ENCODE results near the gene LRRC72.
A peak's percentile ranks its signal among the peaks of the same experiment; 100 is the strongest.
"Not testable (repeated sequence)": the region's sequence is repeated elsewhere in the genome, so short reads cannot be mapped to it uniquely, and the experiment has no call there.

Gene LRRC72

DNA sequence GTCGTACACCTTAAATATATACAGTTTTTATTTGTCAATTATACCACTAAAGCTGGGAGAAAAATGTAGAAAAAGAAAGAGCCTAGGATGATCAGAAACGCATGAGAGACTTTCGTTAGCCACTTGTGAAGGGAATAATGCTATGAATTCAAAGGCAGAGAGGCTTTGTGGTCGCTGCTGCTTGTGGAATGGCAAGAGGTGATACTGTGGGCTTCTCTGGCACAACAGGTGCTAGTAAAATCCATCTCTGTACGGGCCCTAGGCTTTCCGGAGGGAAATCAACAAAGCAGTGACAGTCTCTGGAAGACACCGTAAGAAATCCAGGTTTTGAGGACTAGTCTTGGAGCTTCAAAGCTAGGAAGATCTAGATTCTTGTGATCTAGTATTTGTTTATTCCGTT is 52.6 kb downstream of the LRRC72 start:
- Mint-ChIP-seq H3K27me3 (no peaks in the 10 kb centered on the region), H3K4me3 (no peak overlapping the region), H3K36me3 (no peaks in the 10 kb centered on the region)

DNA sequence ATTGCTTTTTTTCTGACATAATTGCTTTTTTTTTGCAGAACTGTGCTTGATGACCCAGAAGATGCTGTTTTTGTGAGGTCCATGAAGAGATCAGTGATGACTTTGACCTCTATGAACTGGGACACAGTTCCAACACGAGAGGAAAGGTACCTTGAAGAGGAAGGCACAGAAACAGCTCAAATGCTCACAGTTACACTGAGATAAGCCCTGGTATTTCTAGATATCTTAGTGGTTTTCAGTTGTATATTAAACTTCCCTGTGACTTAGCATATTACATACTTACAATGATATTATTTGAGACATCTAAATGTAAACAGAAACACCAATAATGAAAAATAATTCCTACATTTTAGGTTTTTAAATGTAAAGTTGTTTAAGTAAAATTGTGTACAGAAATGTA is 54.7 kb downstream of the LRRC72 start:
- peaks cover 0 to 6% of the 10 kb centered on the region in 2 donors for H3K4me1 Mint-ChIP-seq
- no peaks in the 10 kb centered on the region for H3K9me3 Mint-ChIP-seq
- no peaks in the 10 kb centered on the region for H3K36me3 Mint-ChIP-seq
- no peak for DNase-seq
- no peak overlapping the region for H3K4me3 Mint-ChIP-seq
- H3K27me3 Mint-ChIP-seq = peaks cover 3 to 7% of the 10 kb centered on the region in 2 donors
- no peak overlapping the region for H3K27ac Mint-ChIP-seq
- ATAC-seq (replicated peaks) = no peak

More for the DNA sequence above, 52.6 kb downstream of the LRRC72 start:
- DNase-seq (no peak), ATAC-seq (replicated peaks) (no peak)
- Mint-ChIP-seq H3K9me3 (no peaks in the 10 kb centered on the region), H3K4me1 (peaks cover 0 to 6% of the 10 kb centered on the region in 2 donors), H3K27ac (no peak overlapping the region)

DNA sequence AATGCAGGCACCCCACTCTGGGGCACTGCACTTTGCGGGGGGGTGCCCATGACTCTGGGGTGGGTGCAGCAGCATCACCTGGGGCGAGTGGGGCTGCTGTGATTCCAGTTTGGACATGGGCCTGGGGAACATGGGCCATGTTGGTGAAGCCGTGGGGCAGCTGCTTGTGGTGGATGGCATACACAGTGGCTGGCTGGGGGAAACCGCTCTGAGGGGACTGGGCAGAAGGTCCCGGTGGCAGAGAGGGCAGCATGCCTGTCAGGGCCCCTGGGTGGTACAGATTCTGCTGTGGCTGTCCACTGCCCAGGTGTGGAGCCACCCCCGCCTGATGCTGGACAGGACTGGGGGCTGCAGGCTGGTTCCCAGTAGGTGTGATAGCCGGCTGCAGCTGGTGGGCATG is 57.2 kb downstream of the LRRC72 start:
- H3K4me1 Mint-ChIP-seq = peaks cover 0 to 6% of the 10 kb centered on the region in 2 donors
- peaks cover 3 to 7% of the 10 kb centered on the region in 2 donors for H3K27me3 Mint-ChIP-seq
- no peak overlapping the region for H3K27ac Mint-ChIP-seq
- ATAC-seq (replicated peaks) (no peak), DNase-seq (no peak)
- no peaks in the 10 kb centered on the region for H3K36me3 Mint-ChIP-seq
- H3K9me3 Mint-ChIP-seq = no peaks in the 10 kb centered on the region
- H3K4me3 Mint-ChIP-seq = no peak overlapping the region

DNA sequence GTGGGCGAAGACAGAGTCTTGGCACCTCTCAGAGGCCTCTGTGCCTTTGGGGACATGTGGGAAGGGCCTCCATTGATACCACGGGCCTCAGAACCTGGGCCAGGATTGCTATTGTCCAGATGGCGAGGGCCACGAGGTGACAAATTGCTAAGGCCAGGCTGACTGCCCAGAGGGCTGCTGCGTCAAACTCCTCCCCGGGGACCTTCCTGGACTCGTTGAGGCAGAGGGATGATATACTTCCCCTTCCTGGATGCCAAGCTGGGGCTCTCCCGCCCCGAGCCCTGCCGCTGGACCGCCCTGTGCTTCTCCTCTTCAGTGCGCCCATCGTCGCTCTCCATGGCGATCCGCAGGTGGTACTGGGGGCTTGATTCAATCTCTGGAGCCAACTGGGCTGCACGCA is 58.9 kb downstream of the LRRC72 start:
- no peak for DNase-seq
- Mint-ChIP-seq H3K27me3 (peaks cover 3 to 7% of the 10 kb centered on the region in 2 donors), H3K4me1 (peaks cover 0 to 6% of the 10 kb centered on the region in 2 donors), H3K36me3 (no peaks in the 10 kb centered on the region), H3K9me3 (no peaks in the 10 kb centered on the region), H3K4me3 (no peak overlapping the region), H3K27ac (no peak overlapping the region)
- ATAC-seq (replicated peaks) = no peak

DNA sequence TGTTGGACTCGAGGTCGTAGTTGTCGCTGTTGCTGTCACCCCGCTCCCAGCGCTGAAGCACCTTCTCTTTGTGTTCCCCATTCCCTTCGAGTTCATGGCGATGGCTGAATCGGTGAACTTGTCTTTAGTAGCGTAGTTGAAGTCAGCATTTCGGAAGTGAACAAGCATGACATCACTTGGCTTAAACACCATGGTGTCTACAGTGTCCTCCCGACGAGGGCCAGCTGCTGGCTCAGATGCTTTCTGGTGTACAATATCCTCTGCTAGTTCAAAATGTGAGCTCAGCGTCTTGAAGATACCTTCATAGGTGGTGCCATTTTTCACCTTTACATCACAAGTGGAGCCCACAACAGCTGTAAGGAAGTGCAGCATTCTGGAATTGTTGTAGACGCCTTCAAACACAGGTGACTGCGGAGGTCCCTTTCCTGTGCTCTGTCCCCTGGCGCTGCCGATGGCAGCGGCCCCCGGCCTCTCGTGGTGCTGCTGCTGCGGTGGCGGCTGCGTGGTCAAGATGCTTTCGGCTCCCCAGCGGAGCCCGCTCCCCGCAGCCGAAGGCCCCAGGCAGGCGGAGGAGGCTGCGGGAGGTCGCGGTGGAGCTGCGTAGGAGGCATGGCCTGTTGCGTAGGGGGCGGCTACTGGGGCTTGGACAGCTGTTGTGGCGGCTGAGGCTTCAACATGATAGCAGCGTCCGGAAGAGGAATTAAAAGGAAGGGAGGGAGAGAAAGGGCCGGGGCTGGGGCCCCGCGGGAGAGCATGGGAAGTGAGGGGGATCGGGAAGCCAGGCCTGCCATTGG is 59.7 kb downstream of the LRRC72 start:
- H3K27ac Mint-ChIP-seq = no peak overlapping the region
- peaks cover 3 to 7% of the 10 kb centered on the region in 2 donors for H3K27me3 Mint-ChIP-seq
- H3K9me3 Mint-ChIP-seq = no peaks in the 10 kb centered on the region
- H3K36me3 Mint-ChIP-seq = no peaks in the 10 kb centered on the region
- peaks cover 0 to 6% of the 10 kb centered on the region in 2 donors for H3K4me1 Mint-ChIP-seq
- peak overlapping the region; percentile 25 to 65 for H3K4me3 Mint-ChIP-seq
- no peak for DNase-seq
- ATAC-seq (replicated peaks) = peak; percentile 47 to 50

DNA sequence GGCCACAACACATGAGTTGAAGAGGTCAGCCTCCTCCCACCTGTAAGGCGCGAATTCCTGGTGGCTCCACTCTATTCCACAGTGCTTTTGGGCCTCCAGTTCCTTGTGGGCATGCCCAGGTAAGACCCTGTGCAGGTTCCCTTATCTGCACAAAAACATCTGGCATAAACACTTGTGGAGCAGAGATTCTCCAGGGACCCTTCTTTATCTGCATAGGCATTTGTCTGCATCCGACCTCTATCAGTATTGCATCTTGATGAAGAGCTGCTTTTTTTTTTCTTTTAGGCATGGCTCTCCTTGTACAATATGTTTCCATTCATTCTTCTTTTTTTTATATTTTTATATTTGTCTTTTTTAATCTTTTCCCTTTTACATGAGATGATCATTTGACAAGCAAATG is 60.5 kb downstream of the LRRC72 start:
- Mint-ChIP-seq H3K4me1 (peaks cover 0 to 6% of the 10 kb centered on the region in 2 donors), H3K27me3 (peaks cover 3 to 7% of the 10 kb centered on the region in 2 donors), H3K27ac (no peak overlapping the region), H3K36me3 (no peaks in the 10 kb centered on the region), H3K4me3 (no peak overlapping the region), H3K9me3 (no peaks in the 10 kb centered on the region)
- DNase-seq (no peak), ATAC-seq (replicated peaks) (no peak)

DNA sequence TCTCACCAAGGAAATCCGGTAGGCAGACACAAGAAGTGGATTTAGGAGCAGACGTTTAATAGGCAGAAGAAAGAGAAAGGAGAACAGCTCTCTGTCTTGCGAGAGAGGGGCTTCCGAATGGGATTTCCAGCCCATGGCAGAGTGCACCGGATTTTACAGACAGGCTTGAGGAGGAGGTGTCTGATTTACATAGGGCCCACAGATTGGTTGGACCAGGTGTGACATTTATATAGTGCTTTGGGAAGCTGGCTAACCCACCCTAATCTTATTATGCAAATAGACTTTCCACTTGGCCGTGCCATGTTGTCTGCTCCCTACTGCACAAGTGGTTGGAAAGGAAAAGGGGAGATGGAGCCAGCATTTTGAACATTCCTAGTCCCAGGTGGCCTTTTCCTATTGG is 61.2 kb downstream of the LRRC72 start:
- Mint-ChIP-seq H3K9me3 (no peaks in the 10 kb centered on the region), H3K36me3 (no peaks in the 10 kb centered on the region), H3K27me3 (peaks cover 3 to 7% of the 10 kb centered on the region in 2 donors), H3K4me1 (peaks cover 0 to 6% of the 10 kb centered on the region in 2 donors), H3K4me3 (no peak overlapping the region), H3K27ac (no peak overlapping the region)
- ATAC-seq (replicated peaks) = no peak
- no peak for DNase-seq

DNA sequence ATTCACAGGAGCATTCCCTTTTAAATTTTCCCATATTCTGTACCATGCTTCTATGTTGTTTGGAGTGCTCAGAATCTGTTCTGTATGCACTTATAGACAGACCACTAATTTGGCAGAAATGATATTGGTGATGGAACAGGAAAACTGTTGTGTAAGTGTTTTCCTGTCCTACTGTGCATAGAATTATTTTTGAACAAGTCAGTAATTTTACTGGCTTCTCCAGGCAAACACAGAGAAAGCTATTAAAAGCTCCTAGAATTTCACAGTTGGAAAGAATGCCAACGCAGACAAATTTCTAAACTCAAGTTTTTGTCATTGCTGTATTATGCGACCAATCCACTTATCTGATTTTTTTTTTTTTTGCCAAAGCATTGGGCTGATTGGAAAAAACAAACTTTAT is 63.3 kb downstream of the LRRC72 start:
- Mint-ChIP-seq H3K4me1 (no peaks in the 10 kb centered on the region), H3K27me3 (peaks cover 3 to 7% of the 10 kb centered on the region in 2 donors), H3K27ac (no peak overlapping the region), H3K9me3 (no peaks in the 10 kb centered on the region), H3K4me3 (no peak overlapping the region), H3K36me3 (no peaks in the 10 kb centered on the region)
- ATAC-seq (replicated peaks) (no peak), DNase-seq (no peak)

DNA sequence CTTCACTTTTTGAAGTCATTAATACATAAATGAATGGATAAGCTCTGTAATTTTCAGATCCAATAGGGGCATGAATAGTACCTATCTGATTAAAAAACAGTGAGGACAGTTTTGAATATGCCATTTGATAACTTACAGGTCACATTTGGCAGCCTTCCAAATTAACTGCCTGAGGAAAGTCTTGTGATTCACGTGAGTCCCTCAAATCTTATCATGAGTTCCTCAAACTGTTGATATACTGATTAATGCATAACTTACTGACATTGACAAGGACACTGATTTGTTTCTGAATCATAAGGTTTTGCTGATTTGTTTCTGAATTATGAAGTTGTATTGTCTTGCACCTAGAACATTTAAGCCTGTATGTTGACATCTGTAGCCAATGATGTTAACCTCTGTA is 63.8 kb downstream of the LRRC72 start:
- ATAC-seq (replicated peaks) (no peak), DNase-seq (no peak)
- Mint-ChIP-seq H3K4me1 (no peaks in the 10 kb centered on the region), H3K27ac (no peak overlapping the region), H3K36me3 (no peaks in the 10 kb centered on the region), H3K27me3 (peaks cover 3 to 7% of the 10 kb centered on the region in 2 donors), H3K9me3 (no peaks in the 10 kb centered on the region), H3K4me3 (no peak overlapping the region)

DNA sequence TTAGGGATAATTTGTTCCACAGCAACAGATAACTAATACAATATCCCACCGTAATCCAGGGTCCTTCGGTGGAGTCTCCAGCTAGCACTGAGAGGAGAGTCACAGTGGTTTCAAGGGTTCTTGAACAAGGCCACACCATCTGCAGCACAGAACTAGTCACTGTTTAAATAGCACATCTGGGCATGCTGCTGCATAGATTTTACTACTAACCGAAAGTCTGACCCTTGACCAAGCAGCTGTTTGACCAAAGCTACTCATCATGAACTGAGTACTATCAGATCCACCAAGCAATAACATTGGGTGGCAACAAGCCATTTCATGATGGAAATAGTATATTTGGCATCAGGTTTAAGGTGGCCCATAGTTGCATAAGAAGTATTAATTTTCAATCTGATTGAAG is 65.8 kb downstream of the LRRC72 start:
- ATAC-seq (replicated peaks) = no peak
- Mint-ChIP-seq H3K4me3 (no peak overlapping the region), H3K9me3 (no peaks in the 10 kb centered on the region)

DNA sequence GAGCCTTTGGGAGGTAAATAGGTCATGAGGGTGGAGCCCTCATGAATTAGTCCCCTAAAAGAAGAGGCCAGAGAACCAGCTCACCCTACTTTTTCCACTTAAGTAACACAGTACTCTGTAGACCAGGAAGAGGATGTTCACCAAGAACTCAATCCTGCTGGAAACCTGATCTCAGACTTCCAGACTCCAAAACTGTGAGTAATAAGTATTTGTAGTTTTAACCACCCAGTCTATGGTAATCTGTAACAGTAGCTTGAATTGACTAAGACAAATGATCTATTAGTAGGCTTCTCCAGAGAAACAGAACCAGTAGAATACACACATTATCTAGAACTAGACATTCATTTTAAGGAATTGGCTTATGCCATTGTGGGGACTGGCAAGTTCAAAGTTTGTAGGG is 67.4 kb downstream of the LRRC72 start:
- no peak for ATAC-seq (replicated peaks)
- H3K4me3 Mint-ChIP-seq = no peak overlapping the region

More for the DNA sequence above, 65.8 kb downstream of the LRRC72 start:
- Mint-ChIP-seq H3K27me3 (no peaks in the 10 kb centered on the region), H3K4me1 (no peaks in the 10 kb centered on the region), H3K36me3 (peaks cover 0 to 2% of the 10 kb centered on the region in 2 donors), H3K27ac (no peak overlapping the region)
- DNase-seq = no peak

DNA sequence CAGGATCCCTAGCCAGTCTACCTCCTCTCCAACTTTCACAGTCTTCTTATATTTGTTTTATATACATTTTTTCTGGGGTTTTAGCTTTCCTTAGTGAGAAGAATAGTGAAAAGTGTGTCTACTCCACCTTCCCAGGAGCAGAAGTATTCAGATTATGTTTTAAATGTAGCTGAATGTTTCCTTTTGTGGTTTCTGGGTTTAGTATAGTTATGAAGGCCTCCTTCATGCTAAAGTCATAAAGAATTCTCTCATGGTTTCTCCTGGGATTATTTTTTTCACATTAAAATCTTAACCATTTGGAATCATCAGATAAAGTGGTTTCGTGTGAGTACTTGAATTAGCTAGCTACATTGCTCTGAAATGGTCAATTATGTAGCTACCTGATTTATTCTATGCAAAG is 68.1 kb downstream of the LRRC72 start:
- no peak for DNase-seq
- no peak overlapping the region for H3K27ac Mint-ChIP-seq

More for the DNA sequence above, 67.4 kb downstream of the LRRC72 start:
- peaks cover 8 to 9% of the 10 kb centered on the region in 2 donors for H3K36me3 Mint-ChIP-seq
- no peak for DNase-seq
- no peak overlapping the region for H3K27ac Mint-ChIP-seq
- no peaks in the 10 kb centered on the region for H3K9me3 Mint-ChIP-seq
- H3K4me1 Mint-ChIP-seq = no peaks in the 10 kb centered on the region
- no peaks in the 10 kb centered on the region for H3K27me3 Mint-ChIP-seq

DNA sequence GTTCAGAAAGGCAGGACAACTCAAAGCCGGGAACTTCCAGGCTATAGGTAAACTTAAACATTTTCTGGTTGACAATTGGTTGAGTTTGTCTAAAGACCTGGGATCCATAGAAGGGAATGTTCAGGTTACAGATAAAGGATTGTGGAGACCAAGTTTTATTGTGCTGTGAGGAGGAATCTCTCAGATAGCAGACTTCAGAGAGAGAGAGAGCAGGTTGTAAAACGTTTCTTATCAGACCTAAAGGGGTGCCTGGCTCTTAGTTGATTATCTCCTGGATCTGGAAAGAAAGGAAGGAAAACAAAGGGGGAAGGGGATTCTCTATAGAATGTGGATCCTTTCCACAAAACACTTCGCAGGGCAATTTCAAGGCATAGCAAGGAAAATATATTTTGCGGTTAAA is 69.0 kb downstream of the LRRC72 start:
- H3K4me1 Mint-ChIP-seq; ATAC-seq (replicated peaks); H3K4me3 Mint-ChIP-seq: not testable (repeated sequence)

More for the DNA sequence above, 68.1 kb downstream of the LRRC72 start:
- no peaks in the 10 kb centered on the region for H3K4me1 Mint-ChIP-seq
- H3K4me3 Mint-ChIP-seq = no peak overlapping the region
- H3K36me3 Mint-ChIP-seq = peaks cover 10 to 16% of the 10 kb centered on the region in 2 donors
- no peaks in the 10 kb centered on the region for H3K9me3 Mint-ChIP-seq
- ATAC-seq (replicated peaks) = no peak
- no peaks in the 10 kb centered on the region for H3K27me3 Mint-ChIP-seq

DNA sequence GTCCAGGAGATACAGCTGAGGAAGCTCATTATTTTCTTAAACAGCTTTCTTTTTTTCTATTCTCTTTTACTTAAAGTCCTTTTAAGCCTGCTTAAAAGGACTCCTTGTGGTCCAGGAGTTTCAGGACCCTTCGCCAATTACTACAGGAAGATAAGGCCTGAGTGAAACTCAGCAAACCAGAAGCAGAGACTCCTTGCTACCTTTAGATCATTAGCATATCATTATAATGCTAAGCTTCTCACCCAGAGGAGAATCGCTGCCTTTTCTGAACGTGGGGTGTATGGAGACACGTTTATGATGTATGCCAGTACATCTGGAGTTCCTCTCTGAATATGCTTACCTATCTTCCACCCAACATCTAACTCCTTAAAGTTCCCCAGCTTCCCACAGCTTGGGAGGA is 71.4 kb downstream of the LRRC72 start:
- Mint-ChIP-seq H3K4me1 (no peaks in the 10 kb centered on the region), H3K4me3 (no peak overlapping the region), H3K36me3 (peaks cover 22 to 40% of the 10 kb centered on the region in 2 donors), H3K27ac (no peak overlapping the region), H3K9me3 (no peaks in the 10 kb centered on the region), H3K27me3 (no peaks in the 10 kb centered on the region)
- DNase-seq (no peak), ATAC-seq (replicated peaks) (no peak)

More for the DNA sequence above, 69.0 kb downstream of the LRRC72 start:
- H3K27me3 Mint-ChIP-seq, H3K27ac Mint-ChIP-seq, H3K9me3 Mint-ChIP-seq, DNase-seq: not testable (repeated sequence)
- H3K36me3 Mint-ChIP-seq = peaks cover 10 to 20% of the 10 kb centered on the region in 2 donors

DNA sequence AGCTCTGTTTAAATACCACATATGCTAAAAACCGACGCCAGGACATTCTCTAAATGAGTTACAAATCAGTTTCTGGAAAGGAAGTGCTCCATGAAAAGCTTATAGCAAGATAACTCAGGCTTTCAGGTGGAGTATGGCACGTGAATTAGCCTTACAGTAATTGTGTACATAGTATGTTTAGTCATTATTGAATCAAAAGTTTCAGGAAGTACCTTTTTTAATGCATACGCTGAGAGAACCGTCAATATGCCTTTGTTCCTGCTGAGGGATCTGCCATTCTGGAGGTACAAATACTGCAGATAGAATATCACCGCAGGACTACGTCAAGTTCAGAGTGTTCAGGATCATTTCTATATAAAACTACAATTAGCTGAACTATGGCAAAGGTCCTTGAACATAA is 73.2 kb downstream of the LRRC72 start:
- Mint-ChIP-seq H3K27me3 (no peaks in the 10 kb centered on the region), H3K4me3 (no peak overlapping the region), H3K36me3 (peaks cover 25 to 51% of the 10 kb centered on the region in 2 donors), H3K9me3 (no peaks in the 10 kb centered on the region), H3K27ac (no peak overlapping the region), H3K4me1 (no peaks in the 10 kb centered on the region)
- ATAC-seq (replicated peaks) = no peak
- DNase-seq = no peak

Data from stimulated activated naive B cell treated with anti-CD40 and anti-IgM and Interleukin-4, amounts not matched to agents 10 μg/mL and 1 μg/mL and 100 μg/mL, for 72 hours (primary cell).